Activated CD8-positive, alpha-beta memory T cell treated with anti-CD3 and anti-CD28 coated beads for 4 hours (primary cell): Measurements from ENCODE around the gene CCDC88B.

Source experiments
- DNase-seq, 2 donors: peaks; one replicate each; pipeline ENCODE4 v3.0.0-alpha.2; 2020; ENCODE audit warnings: low read depth in 2 of 2

Gene CCDC88B

DNA sequence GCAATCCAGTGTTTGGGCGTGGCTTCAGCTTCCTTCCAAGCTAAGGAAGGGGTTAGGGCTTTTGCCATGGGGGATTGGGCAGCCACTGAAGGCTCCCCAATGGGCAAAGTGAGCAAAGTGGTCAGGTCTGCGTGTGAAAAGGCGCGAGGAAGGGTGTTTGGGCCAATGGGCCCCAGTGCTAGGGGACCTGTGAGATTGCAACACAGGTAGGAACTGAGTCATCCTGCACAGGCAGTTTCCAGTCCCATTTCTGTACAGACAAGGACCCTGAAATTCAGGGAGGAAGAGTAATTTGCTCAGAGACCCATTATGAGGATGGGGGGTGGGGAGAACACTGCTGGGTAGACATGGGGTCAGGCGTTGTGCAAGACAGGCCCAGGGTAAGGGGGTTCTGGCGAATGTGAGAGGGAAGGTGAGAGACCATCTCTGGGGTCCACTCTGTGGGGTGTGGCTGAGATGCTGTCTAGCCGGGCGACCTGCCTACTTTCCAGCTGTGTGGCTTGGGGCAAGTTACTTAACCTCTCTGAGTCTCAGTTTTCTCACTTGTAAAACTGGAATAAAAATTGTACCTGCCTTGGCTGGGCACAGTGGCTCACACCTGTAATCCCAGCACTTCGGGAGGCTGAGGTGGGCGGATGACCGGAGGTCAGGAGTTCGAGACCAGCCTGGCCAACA lies 7.3 kb downstream of the CCDC88B start:
- DNase-seq, result no peak

DNA sequence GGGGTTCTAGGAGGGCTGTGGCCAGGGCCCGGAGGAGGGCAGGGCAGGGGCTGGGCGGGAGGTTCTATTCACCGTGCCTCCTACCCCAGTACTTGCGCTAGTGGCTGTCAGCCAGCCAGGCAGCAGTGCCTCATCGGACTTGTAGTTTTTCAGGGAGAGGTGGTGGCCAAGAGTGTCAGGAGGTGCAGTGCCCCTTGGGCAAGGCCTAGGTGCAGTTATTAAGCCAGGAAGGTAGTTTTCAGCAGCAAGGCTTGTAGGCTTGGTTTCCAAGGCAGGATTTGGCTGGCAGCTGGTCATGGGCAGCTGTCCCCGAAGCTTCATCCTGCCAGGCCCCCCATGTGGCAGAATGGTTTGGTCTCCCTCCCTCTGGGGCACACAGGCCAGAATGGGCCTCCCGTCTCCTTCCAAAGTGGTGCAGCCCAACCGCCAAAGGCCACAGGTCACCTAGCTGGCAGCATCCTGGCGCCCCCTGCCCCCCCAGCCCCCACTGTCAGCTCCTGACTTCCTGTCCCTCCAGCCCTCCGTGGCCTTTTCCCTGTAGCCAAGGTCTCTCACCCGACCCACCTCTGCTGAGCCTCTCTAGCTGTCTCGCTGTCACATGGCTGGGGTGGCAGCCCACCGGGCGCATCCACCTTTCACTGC lies 8.5 kb downstream of the CCDC88B start:
- no peak for DNase-seq

DNA sequence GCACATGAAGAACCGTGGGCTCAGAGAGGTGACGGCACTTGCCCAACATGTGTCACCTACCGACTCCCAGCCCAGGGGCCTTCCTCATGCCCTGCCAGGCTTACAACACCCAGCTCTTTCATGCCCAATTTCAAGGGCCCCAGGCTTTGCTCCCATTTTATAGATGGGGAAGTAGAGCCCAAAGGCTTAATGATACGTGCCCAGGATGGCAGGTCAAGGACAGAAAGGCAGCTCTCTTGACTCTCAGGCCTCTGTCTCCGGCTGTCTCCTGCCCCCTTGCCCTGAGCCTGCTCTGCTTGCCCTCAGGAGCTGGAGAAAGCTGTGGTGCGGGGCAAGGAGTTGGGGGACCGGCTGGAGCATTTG lies 9.0 kb downstream of the CCDC88B start:
- DNase-seq, result no peak

DNA sequence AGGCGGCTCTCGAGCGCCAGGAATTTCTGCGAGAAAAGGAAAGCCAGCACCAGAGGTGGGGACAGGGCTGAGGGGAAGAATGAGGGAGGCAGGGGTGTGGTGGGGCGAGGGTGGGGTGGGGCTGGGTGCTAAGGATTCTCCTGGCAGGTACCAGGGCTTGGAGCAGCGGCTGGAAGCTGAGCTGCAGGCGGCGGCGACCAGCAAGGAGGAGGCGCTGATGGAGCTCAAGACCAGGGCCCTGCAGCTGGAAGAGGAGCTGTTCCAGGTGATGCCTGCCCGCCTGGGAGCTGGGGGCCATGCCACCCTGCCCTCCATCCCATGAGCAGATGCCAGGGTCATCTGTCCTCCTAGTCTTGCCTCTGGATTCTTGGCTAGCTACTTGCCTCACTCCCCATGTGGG lies 9.4 kb downstream of the CCDC88B start:
- DNase-seq, result no peak

DNA sequence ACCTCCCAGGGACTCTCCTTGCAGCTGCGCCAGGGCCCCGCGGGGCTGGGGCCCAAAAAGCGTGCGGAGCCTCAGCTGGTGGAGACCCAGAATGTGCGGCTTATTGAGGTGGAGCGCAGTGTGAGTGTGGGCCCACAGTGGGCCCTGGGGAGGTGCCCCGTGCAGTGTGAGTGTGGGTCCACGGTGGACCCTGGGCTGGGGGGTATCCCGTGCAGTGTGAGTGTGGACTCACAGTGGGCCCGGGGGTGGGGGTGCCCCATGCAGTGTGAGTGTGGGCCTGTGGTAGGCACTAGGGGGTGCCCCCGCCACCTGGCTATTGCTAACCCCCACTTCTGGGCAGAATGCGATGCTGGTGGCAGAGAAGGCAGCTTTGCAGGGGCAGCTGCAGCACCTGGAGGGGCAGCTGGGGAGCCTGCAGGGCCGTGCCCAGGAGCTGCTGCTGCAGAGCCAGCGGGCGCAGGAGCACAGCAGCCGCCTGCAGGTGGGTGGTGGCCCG lies 11.2 kb downstream of the CCDC88B start:
- DNase-seq, result no peak

DNA sequence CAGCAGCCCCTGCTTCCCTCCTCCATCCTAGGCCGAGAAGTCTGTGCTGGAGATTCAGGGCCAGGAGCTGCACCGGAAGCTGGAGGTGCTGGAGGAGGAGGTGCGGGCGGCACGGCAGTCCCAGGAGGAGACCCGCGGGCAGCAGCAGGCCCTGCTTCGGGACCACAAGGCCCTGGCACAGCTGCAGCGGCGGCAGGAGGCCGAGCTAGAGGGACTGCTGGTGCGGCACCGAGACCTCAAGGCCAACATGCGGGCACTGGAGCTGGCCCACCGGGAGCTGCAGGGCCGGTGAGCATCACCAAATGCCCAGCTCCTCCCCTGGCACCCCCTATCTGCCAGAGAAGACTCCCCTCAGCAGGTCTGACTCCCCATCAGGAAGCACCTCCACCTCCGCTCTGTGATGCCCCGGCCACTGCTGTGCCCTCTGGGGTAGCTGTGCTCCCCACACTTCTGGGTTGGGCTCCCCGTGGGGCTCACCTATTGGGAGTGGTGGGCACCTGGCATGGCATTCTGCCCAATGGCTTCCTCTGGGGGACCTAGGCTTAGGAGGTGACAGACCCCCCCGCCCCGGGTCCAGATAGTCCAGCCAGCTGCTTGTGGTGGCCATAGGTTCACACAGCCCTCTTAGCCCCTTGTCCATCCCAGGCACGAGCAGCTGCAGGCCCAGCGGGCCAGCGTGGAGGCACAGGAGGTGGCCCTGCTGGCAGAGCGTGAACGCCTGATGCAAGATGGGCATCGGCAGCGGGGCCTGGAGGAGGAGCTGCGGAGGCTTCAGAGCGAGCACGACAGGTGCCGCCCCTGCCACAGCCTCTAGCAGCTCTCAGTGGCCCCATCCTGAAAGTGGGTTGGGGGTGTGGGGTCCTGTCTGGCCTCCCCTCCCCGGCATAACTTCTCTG lies 12.3 kb downstream of the CCDC88B start:
- no peak for DNase-seq

DNA sequence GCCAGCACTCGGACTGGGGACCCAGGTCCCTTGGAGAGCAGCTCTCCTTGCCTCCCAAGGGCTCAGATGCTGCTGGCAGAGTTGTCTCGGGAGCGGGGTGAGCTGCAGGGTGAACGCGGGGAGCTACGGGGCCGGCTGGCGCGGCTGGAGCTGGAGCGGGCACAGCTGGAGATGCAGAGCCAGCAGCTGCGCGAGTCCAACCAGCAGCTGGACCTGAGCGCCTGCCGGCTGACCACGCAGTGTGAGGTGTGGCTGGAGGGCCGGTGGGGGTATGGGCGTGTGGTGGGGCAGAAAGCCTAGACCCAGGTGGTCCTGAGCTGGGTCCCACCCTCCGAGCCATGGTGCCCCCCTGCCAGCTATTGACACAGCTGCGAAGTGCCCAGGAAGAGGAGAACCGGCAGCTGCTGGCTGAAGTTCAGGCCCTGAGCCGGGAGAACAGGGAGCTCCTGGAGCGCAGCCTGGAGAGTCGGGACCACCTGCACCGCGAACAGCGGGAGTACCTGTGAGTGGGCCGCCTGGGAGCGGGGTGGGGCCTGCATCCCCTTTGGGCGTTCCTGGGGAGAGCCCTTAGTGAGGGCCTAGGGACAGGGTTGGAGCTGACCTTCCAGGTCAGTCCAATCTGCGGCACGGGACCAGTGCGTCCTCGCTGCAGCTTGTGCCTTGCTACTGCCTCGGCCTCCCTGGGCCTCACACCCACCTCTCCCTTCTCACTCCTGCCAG lies 13.2 kb downstream of the CCDC88B start:
- no peak for DNase-seq

DNA sequence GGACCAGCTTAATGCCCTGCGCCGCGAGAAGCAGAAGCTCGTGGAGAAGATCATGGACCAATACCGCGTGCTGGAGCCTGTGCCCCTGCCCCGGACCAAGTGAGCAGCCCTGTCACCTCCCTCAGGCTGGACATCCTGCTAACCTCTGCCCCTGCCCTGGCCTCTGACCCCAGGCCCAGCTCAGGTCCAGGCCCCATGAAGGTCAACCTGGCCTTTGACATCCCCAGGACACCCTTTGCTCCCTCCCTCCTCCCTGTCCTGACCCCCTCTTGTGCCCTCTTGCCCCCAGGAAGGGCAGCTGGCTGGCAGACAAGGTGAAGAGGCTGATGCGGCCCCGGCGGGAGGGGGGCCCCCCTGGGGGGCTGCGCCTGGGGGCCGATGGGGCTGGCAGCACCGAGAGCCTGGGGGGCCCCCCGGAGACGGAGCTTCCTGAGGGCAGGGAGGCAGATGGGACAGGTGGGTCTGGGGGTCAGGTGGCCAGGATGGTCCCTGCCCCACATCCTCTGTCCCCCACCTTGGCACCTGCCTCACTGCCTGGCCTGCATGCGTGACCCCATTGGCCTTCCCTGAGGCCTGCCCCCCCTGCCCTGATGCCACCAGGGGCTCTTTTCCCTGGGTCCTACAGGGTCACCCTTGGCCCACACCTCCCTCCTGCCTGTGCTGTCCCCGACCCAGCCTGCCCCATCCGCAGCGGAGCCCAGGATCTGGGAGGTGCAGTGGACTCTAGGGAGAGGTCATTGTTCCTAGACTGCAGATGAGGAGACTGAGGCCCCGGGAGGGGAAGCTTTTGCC lies 13.9 kb downstream of the CCDC88B start:
- DNase-seq, result no peak

DNA sequence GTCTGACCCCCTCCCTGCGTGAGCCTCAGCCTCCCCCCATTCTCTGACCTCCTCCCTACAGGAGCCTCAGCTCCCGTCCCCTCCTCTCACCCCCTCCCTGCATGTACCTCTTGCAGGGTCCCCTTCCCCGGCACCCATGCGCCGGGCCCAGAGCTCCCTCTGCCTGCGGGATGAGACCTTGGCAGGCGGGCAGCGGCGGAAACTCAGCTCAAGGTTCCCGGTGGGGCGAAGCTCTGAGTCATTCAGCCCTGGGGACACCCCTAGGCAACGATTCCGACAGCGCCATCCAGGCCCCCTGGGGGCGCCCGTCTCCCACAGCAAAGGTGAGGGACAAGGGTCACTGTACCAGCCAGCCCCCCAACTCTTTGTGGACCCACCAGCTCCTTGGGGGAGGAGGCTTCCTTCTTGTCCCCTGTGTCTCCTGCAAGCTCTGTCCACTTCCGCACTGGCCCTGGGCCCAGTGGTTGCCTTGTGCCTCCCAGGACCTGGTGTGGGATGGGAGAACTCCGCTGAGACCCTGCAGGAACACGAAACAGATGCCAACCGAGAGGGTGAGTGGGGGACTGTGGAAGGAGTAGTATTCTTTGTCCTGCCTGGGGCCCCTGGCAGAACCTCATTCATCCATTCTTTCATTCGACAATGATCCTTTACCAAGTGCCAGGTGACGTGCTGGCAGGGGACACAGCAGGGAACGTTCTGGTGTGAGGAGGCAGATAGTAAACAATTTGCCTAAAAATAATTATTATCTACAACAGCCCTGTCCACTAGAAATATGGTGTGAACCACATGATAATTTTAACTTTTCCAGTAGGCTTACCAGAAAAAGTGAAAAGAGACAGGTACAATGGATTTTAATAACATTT lies 15.3 kb downstream of the CCDC88B start:
- peak in 1 of 2 donors; percentile 21 for DNase-seq

DNA sequence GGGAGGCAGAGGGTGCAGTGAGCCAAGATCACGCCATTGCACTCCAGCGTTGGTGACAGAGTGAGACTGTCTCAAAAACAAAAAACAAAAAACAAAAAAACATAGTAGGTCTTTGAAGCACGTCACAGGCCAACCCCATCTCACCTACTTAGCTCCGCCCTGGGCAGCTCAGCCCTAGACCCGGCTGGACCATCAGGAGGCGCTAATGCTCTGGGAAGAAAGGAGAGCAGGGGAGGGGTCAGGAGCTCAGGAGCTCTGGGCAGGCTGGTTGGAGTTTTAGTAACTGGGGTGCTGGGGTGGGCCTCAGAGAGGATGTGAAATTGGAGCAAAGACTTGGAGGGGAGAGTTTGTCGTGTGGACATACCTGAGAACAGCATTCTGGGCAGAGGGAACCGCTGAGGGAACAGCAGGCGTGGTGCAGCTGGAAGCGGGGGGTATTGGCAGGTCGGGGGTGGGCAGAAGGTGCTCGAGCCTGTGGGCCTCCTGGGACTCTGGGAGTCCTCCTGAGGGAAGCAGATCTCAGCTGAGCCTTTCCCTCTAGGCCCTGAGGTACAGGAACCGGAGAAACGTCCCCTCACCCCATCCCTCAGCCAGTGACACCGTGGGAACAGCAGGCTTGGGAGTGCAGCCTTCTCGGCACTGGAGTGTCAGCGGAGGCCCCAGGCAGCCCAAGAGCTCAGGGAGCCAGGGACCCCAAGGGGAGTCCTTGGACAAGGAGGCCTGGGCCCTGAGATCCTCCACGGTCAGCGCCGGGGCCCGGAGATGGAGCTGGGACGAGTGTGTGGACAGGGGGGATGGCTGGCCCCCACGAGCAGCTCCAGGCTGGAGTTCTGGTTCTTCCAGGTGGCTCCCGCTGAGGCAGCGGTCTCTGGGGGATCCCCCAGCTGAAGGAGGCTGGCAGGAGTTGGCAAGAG lies 16.8 kb downstream of the CCDC88B start:
- DNase-seq, result no peak

DNA sequence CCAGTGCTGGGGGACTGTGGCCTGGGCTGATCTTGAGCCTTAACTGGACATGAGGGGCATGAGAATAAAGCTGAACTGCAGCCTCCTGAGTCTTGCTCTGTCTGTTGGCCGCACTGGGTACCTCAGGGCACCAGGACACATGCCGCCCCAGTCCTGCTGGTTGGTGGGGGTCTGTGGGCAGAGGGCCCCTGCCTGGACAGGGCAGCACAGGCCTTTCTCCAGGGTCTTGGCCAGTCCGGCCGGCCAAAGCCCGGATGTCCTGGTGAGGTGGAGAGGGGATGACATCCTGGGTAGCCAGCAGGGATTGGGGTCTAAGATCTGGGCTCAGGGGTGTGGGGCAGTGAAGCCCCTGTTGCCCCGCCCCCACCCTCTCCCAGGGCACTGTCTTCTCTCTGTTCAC lies 17.4 kb downstream of the CCDC88B start:
- DNase-seq, result no peak

DNA sequence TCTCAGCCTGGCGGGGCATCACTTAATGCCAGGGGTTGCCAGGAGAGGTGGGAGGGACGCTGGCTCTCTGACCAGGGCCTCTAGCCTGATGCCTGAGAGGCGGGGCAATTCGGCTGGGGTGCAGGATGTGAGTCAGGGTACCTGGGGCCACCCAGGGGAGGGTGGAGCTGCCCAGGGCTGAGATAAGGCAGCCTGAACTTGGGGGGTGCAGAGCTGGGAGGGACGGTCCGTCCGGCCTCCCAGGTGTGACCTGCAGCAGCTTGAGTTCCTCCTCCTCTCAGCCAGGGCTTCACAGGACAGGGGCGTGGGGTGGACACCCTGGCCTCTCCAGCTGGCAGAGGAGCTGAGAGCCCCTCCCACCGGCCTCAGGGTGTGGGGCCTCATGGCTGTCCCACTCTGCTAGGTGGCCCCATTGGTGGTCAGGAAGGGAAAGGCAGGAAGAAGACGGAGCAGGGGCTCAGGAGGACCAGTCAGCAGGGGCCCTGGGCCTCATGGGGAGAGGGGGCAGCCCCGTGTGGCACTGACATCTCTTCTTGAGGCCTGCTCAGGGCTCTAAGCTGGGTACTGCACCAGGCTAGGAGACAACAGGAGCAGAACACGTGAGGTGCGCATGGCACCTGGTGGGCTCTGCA lies 18.0 kb downstream of the CCDC88B start:
- DNase-seq, result peak in 1 of 2 donors; percentile 30

DNA sequence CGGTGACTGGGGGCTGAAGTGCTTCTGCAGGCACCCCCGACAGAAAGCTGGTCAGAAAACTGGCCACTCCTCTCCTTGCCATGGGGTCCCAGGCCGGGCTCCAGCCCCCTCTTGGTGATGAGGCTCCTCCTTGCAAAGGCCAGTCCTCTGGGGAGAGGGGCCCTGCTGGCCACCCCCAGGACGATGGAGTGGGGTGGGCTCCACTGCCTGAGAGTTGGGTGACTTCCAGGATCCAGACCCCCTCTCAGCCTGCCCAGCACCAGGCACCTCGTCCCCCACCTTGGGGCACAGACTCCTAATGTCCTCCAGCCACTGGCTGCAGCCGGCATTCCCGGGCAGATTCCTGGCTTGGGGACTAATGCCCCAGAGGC lies 18.5 kb downstream of the CCDC88B start:
- no peak for DNase-seq

DNA sequence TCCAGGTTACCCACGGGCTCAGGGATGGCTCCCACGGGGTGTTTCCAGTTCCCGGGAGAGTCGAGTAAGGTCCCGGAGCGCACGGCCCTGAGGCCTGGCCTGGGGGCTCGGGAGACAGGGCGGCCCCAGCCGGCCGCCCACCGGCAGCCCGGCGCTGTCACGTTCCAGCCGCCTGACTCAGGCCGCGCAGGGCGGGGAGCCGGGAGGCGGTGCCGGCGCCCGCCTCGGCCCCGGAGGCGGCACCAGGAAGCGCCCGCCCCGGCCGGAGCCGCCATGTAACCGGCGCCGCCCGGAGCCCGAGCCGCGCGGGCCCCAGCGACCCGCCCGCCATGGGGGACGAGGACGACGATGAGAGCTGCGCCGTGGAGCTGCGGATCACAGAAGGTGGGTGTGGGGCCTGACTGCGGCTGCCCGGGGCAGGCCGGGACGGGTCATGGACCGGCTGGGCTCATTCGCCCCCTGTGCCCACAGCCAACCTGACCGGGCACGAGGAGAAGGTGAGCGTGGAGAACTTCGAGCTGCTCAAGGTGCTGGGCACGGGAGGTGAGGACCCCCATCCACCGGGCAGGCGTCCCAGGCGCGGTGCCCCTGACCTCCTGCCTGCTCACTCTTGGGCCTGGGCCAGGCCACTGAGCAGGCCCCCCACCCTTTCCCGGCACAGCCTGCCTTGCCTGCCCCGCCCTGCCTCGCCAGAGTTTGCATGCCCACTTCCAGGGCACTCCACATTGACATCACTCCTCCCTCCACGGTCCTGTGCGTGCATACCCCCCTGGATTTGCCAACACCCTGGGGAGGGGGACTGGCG lies 19.1 kb downstream of the CCDC88B start, which contains the start of gene RPS6KA4:
Gene RPS6KA4, plus strand, starts transcription at position 256 of the 805 bp plus-strand sequence. Its CDS starts 74 bp downstream, at position 330.
- no peak for DNase-seq

DNA sequence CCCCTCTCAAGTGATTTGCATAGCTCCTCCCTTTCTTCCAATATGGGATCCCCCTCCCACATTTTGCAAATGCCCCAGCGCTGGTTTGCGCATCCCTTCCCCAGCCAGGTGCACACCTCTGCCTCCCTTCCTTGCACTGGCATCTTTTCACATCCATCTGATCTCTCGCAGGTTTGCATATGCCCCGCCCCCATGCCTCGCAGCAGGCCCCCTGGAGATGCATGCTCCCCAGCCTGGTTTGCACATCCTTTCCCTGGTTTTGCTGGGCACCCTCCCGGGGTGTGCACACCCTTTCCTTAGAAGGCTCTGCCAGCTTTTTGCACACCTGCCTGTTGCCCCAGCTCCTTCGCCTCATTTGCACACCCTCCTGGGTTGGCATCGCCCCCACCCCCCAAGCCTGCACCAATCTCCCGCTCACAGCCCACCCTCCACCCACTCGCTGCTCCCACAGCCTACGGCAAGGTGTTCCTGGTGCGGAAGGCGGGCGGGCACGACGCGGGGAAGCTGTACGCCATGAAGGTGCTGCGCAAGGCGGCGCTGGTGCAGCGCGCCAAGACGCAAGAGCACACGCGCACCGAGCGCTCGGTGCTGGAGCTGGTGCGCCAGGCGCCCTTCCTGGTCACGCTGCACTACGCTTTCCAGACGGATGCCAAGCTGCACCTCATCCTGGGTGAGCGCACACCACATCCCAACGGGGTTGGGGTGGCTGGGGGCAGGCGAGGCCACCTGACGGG lies 19.9 kb downstream of the CCDC88B start:
- DNase-seq, result no peak

DNA sequence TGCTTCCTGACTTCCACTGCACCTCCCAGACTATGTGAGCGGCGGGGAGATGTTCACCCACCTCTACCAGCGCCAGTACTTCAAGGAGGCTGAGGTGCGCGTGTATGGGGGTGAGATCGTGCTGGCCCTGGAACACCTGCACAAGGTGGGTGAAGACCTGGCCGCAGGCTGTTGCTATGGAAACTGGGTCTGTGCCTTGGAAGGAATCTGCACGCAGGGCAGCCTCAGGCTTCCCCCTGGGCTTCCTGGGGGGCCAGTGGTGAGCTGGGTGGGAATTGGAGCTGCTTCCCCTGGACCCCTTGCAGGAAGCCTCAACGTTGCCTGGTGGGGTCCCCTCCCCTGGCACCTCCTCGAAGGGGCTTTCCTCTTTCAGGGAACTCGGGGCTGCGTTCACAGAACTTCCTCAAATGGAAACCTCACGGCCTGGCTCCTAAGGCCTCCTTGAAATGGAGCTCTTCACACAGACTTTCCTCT lies 20.5 kb downstream of the CCDC88B start:
- DNase-seq, result no peak

DNA sequence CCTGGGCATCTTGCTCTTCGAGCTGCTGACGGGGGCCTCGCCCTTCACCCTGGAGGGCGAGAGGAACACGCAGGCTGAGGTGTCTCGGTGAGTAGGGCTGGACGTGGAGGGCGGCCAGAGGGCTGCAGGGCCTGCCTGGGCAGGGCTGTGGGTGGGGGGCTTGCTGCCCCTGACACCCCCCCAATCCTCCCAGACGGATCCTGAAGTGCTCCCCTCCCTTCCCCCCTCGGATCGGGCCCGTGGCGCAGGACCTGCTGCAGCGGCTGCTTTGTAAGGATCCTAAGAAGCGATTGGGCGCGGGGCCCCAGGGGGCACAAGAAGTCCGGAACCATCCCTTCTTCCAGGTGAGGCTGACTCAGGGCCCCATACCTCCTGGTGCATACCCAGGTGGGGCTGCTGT lies 21.7 kb downstream of the CCDC88B start:
- DNase-seq, result no peak
